Measurements from ENCODE around the gene DERA.
A peak's percentile ranks its signal among the peaks of the same experiment; 100 is the strongest.

The DERA gene

DNA sequence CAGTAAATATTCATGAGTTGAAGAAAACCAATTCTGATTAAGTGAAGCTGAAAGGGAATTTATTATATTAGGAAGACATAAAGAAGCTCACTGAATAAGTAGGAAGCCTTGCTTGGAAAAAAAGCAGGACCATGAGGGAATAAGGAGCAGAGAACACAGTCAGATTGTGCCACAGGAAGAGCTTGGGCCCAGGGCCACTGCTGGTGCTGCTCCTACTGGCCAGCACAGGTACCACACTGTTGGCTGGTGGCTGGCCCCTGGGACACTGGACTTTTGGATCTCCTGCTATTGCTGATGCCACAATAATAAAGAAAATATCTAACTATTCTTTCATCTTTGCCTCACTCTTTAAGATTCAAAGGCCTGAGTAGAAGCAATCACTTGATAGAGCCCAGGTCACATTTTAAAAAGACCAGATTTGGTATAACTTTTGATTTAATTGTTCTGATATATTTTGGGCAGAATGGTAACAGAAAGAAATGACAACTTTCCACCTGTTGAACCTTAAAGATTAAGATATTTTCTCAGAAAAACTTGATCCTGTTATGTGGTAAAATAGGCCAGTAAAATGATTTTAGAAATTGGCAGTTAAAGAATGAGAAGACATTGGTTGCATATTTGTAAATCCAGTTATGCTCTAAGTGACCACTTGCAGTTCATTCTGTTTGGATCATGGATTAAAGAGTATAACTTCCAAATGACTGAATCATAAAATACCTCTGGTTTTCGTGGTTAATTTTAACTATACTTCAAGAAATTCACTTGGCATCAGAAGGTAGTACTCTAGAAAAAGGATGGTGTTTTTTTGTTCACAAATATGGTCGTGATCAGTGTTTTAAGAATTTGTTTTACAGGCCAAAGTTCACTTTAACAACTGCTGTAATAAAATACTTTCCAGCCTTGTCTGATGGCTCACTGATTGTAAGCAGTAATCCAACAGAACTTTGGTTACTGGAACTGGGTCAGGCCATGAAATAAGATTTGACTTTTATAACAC, 68.3 kb downstream of the DERA start:
- Histone ChIP-seq H3K9ac (ENCODE audit: low read depth in 1 of 2, low read length in 2 of 2) (no peak overlapping the region), H3K9me3 (ENCODE audit: control insufficient read depth in 2 of 2, low read length in 2 of 2) (no peaks in the 10 kb centered on the region), H3K36me3 (ENCODE audit: control insufficient read depth in 2 of 2, insufficient read depth in 2 of 2, low read length in 2 of 2) (peaks cover 10 to 16% of the 10 kb centered on the region in 2 donors), H3K4me3 (ENCODE audit: low read length in 2 of 2) (peak overlapping the region in 1 of 2 donors; percentile 22), H3K27me3 (ENCODE audit: control insufficient read depth in 2 of 2, insufficient read depth in 2 of 2, low read length in 2 of 2) (no peaks in the 10 kb centered on the region), H3K27ac (ENCODE audit: low read depth in 2 of 2, low read length in 2 of 2) (peak overlapping the region; percentile 14 to 18), H3K4me1 (ENCODE audit: control insufficient read depth in 2 of 2, insufficient read depth in 2 of 2, low read length in 2 of 2) (peaks cover 0 to 21% of the 10 kb centered on the region in 2 donors)

DNA sequence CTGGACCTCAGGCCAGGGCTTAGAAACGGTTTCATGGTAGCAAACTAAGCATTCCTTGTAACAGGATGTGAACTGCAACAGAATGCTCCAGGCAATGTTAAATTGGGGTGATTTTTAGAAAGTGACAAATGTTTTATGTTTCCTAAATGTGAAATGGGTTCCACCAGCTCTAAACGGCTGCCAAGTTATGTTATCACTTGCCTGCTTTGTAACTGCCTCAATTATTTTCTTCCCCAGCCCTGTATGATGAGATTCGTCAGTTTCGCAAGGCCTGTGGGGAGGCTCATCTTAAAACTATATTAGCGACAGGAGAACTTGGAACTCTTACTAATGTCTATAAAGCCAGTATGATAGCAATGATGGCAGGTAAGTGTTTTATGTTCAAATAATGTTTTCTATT, 70.9 kb downstream of the DERA start:
- Histone ChIP-seq H3K4me1 (ENCODE audit: control insufficient read depth in 2 of 2, insufficient read depth in 2 of 2, low read length in 2 of 2) (peaks cover 0 to 21% of the 10 kb centered on the region in 2 donors), H3K27ac (ENCODE audit: low read depth in 2 of 2, low read length in 2 of 2) (no peak overlapping the region), H3K9me3 (ENCODE audit: control insufficient read depth in 2 of 2, low read length in 2 of 2) (no peaks in the 10 kb centered on the region), H3K27me3 (ENCODE audit: control insufficient read depth in 2 of 2, insufficient read depth in 2 of 2, low read length in 2 of 2) (no peaks in the 10 kb centered on the region), H3K9ac (ENCODE audit: low read depth in 1 of 2, low read length in 2 of 2) (no peak overlapping the region), H3K4me3 (ENCODE audit: low read length in 2 of 2) (no peak overlapping the region), H3K36me3 (ENCODE audit: control insufficient read depth in 2 of 2, insufficient read depth in 2 of 2, low read length in 2 of 2) (peaks cover 10 to 15% of the 10 kb centered on the region in 2 donors)

DNA sequence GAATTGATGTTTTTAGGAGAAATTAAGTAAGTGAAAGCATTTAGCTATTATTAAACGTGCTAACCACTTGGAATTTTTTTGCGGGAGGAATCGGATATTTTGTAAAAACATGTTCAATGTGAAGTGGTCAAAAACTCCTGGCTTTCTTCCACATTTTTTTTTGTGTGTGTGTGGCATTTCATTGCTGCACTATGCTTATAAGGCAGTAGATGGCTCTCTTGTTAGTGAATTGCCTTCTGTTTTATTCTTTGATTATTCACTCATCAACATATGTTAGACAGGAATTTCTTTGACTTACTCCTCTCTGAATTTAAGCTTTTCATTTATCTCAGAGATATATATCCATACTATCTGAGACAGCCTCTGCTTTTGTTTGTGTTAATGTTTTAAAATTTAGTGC, 71.3 kb downstream of the DERA start:
- no peak overlapping the region for H3K9ac ChIP-seq (ENCODE audit: low read depth in 1 of 2, low read length in 2 of 2)
- H3K27ac ChIP-seq (ENCODE audit: low read depth in 2 of 2, low read length in 2 of 2) = no peak overlapping the region
- H3K27me3 ChIP-seq (ENCODE audit: control insufficient read depth in 2 of 2, insufficient read depth in 2 of 2, low read length in 2 of 2) = no peaks in the 10 kb centered on the region
- no peak overlapping the region for H3K4me3 ChIP-seq (ENCODE audit: low read length in 2 of 2)
- H3K36me3 ChIP-seq (ENCODE audit: control insufficient read depth in 2 of 2, insufficient read depth in 2 of 2, low read length in 2 of 2) = peaks cover 10 to 13% of the 10 kb centered on the region in 2 donors
- no peaks in the 10 kb centered on the region for H3K9me3 ChIP-seq (ENCODE audit: control insufficient read depth in 2 of 2, low read length in 2 of 2)
- peaks cover 0 to 21% of the 10 kb centered on the region in 2 donors for H3K4me1 ChIP-seq (ENCODE audit: control insufficient read depth in 2 of 2, insufficient read depth in 2 of 2, low read length in 2 of 2)

DNA sequence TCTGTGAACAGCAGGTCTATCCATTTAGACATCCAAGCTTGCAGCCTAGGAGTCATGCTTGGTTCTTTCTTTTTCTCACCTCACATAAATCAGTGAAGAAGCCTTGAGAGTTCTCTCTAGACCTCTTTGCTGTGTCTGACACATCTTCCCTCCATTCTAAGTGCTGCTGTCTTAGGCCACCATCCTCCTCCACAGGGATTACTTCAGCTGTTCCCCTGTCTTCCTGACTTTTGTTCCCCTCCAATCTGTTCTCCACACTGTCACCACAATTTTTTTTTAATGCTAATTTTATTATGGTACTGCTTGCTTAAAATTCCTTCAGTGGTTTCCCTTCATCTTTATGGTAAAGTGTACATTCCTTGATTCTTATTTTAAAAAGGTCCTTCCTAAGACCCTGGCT, 71.8 kb downstream of the DERA start:
- Histone ChIP-seq H3K4me3 (ENCODE audit: low read length in 2 of 2) (no peak overlapping the region), H3K27me3 (ENCODE audit: control insufficient read depth in 2 of 2, insufficient read depth in 2 of 2, low read length in 2 of 2) (no peaks in the 10 kb centered on the region), H3K27ac (ENCODE audit: low read depth in 2 of 2, low read length in 2 of 2) (no peak overlapping the region), H3K9me3 (ENCODE audit: control insufficient read depth in 2 of 2, low read length in 2 of 2) (no peaks in the 10 kb centered on the region), H3K9ac (ENCODE audit: low read depth in 1 of 2, low read length in 2 of 2) (no peak overlapping the region), H3K4me1 (ENCODE audit: control insufficient read depth in 2 of 2, insufficient read depth in 2 of 2, low read length in 2 of 2) (peaks cover 0 to 20% of the 10 kb centered on the region in 2 donors), H3K36me3 (ENCODE audit: control insufficient read depth in 2 of 2, insufficient read depth in 2 of 2, low read length in 2 of 2) (peaks cover 10 to 18% of the 10 kb centered on the region in 2 donors)

DNA sequence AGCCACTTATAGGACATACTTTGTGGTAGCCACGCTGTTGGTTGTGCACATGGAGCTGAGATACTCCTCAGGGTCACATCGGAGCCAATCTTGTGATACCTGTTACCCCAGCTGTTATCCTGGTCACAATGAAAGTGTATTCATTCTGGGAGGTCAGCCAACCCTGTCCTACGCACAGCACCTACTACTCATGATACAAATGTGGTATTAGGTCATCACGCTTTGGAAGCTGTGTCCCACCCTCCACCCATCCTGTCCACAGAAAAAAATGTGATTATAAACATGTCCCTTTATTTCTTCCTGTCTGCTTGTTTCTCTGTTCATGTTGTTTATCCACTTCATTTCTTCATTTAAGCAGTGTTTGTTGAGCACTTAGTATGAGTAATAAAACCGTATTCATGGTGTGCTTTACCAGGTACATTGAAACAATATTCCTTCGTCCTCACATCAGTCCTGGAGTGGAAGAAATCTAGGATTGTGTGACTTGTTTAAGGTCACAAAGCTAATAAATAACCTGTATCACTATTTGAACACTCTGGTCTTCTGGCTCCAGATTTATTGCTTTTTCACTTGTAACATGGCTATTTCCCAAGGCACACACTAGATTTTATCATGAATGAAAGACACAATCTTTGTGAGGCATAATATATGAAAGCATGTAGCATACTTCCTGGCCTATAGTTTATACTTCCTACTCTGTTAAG, 73.1 kb downstream of the DERA start:
- H3K36me3 ChIP-seq (ENCODE audit: control insufficient read depth in 2 of 2, insufficient read depth in 2 of 2, low read length in 2 of 2) = peaks cover 20 to 27% of the 10 kb centered on the region in 2 donors
- H3K4me3 ChIP-seq (ENCODE audit: low read length in 2 of 2) = no peak overlapping the region
- H3K27ac ChIP-seq (ENCODE audit: low read depth in 2 of 2, low read length in 2 of 2) = no peak overlapping the region
- no peaks in the 10 kb centered on the region for H3K27me3 ChIP-seq (ENCODE audit: control insufficient read depth in 2 of 2, insufficient read depth in 2 of 2, low read length in 2 of 2)
- H3K9ac ChIP-seq (ENCODE audit: low read depth in 1 of 2, low read length in 2 of 2) = no peak overlapping the region
- peaks cover 0 to 8% of the 10 kb centered on the region in 2 donors for H3K4me1 ChIP-seq (ENCODE audit: control insufficient read depth in 2 of 2, insufficient read depth in 2 of 2, low read length in 2 of 2)
- H3K9me3 ChIP-seq (ENCODE audit: control insufficient read depth in 2 of 2, low read length in 2 of 2) = no peaks in the 10 kb centered on the region

DNA sequence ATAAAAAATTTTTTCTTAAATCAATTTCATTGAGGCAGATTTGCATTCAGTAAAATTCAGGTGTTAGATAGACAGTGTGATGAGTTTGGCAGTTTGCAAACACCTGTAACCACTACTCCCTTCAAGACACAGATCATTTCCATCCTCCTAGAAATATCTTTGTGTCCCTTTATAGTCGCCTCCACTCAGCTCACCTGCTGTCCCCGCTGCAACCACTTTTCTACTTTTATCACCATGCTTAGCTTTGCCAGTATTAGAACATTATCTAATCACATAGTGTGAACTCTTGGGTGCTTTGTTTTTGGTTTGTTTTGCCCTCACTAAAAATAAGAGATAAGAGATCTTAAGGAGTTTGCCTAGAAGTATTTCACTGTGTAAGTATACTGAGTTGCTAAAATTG, 73.8 kb downstream of the DERA start:
- Histone ChIP-seq H3K27me3 (ENCODE audit: control insufficient read depth in 2 of 2, insufficient read depth in 2 of 2, low read length in 2 of 2) (no peaks in the 10 kb centered on the region), H3K36me3 (ENCODE audit: control insufficient read depth in 2 of 2, insufficient read depth in 2 of 2, low read length in 2 of 2) (peaks cover 22 to 27% of the 10 kb centered on the region in 2 donors), H3K27ac (ENCODE audit: low read depth in 2 of 2, low read length in 2 of 2) (no peak overlapping the region), H3K4me1 (ENCODE audit: control insufficient read depth in 2 of 2, insufficient read depth in 2 of 2, low read length in 2 of 2) (peaks cover 0 to 3% of the 10 kb centered on the region in 2 donors), H3K9ac (ENCODE audit: low read depth in 1 of 2, low read length in 2 of 2) (no peak overlapping the region), H3K4me3 (ENCODE audit: low read length in 2 of 2) (no peak overlapping the region), H3K9me3 (ENCODE audit: control insufficient read depth in 2 of 2, low read length in 2 of 2) (no peaks in the 10 kb centered on the region)

DNA sequence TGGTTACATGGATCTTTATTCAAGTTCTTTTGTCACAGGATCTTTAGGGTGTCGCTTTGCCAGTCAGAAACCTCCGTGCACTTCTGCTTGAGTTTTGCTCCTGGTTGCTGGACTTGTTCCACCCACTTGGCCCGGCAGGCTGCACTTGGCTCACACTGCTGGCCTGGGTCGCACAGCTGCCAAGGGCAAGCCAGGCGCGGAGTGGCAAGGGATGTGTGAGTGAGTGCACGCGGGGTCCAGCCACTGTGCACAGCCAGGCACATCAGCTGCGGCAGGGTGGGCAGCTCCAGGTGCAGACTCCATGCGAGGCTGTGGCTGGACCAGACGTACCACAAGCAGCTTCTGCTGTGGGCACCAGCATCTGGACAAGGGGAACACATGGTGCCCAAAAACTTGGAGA, 76.6 kb downstream of the DERA start:
- Histone ChIP-seq H3K36me3 (ENCODE audit: control insufficient read depth in 2 of 2, insufficient read depth in 2 of 2, low read length in 2 of 2) (peaks cover 23 to 27% of the 10 kb centered on the region in 2 donors), H3K4me1 (ENCODE audit: control insufficient read depth in 2 of 2, insufficient read depth in 2 of 2, low read length in 2 of 2) (no peaks in the 10 kb centered on the region), H3K4me3 (ENCODE audit: low read length in 2 of 2) (no peak overlapping the region), H3K9me3 (ENCODE audit: control insufficient read depth in 2 of 2, low read length in 2 of 2) (no peaks in the 10 kb centered on the region), H3K27ac (ENCODE audit: low read depth in 2 of 2, low read length in 2 of 2) (no peak overlapping the region), H3K27me3 (ENCODE audit: control insufficient read depth in 2 of 2, insufficient read depth in 2 of 2, low read length in 2 of 2) (no peaks in the 10 kb centered on the region), H3K9ac (ENCODE audit: low read depth in 1 of 2, low read length in 2 of 2) (no peak overlapping the region)

DNA sequence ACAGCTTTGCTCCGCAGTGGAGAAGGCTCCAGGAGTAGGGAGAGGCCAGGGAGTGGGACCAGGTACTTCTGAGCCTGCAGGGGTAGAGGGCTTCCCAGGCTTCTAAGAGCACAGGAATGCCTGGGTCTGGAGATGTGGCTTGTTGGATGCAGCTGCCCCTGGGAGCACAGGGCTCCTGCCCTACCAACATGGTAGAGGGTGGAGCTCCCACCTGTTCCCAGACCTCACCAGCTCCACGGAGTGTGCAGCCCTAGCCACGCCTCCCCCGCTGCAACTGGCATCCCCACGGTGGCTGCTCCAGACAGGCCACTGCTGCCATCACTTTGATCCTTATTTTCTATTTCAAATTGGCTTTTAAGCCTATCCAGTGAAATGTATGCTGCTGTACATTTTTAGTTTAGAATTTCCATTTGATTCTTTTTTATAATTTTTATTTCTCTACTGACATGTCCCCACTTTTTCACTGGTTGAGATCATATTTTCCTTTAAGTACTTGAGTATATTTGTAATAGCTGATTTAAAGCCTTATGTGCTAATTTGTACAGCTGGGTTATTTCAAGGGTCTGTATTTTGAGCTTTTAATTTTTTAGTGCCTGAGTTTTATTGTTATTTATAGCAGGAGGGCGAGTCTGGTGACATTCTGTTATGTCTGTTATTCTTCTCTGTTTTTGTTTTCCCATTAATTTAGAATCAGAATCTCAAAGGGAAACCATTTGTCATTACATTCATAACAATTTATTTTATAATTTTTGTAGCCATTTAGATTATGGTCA, 78.0 kb downstream of the DERA start:
- Histone ChIP-seq H3K4me1 (ENCODE audit: control insufficient read depth in 2 of 2, insufficient read depth in 2 of 2, low read length in 2 of 2) (no peaks in the 10 kb centered on the region), H3K27ac (ENCODE audit: low read depth in 2 of 2, low read length in 2 of 2) (no peak overlapping the region), H3K27me3 (ENCODE audit: control insufficient read depth in 2 of 2, insufficient read depth in 2 of 2, low read length in 2 of 2) (no peaks in the 10 kb centered on the region), H3K9me3 (ENCODE audit: control insufficient read depth in 2 of 2, low read length in 2 of 2) (no peaks in the 10 kb centered on the region), H3K36me3 (ENCODE audit: control insufficient read depth in 2 of 2, insufficient read depth in 2 of 2, low read length in 2 of 2) (peaks cover 17% of the 10 kb centered on the region in 2 donors), H3K4me3 (ENCODE audit: low read length in 2 of 2) (no peak overlapping the region), H3K9ac (ENCODE audit: low read depth in 1 of 2, low read length in 2 of 2) (no peak overlapping the region)

DNA sequence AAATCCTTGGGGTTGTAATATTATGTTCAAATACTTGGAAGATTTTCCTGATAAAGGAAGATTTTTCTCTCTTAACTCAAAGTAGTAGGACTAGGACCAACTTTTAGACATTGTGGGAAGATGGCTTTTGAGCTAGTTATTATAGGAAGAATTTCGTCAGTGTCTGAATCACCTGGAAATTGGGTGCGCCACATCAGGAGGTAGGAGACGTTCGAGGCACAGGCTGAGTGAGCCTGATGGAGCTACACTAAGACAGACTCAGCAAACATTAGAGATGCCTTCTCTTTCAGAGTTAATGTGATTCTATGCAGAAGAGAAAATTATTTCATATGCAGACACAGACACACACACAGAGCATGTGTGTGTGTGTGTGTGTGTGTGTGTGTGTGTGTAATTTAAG, 84.7 kb downstream of the DERA start:
- Histone ChIP-seq H3K4me1 (ENCODE audit: control insufficient read depth in 2 of 2, insufficient read depth in 2 of 2, low read length in 2 of 2) (peaks cover 2 to 13% of the 10 kb centered on the region in 2 donors), H3K36me3 (ENCODE audit: control insufficient read depth in 2 of 2, insufficient read depth in 2 of 2, low read length in 2 of 2) (peaks cover 0 to 4% of the 10 kb centered on the region in 2 donors), H3K9me3 (ENCODE audit: control insufficient read depth in 2 of 2, low read length in 2 of 2) (no peaks in the 10 kb centered on the region), H3K4me3 (ENCODE audit: low read length in 2 of 2) (no peak overlapping the region), H3K9ac (ENCODE audit: low read depth in 1 of 2, low read length in 2 of 2) (no peak overlapping the region), H3K27me3 (ENCODE audit: control insufficient read depth in 2 of 2, insufficient read depth in 2 of 2, low read length in 2 of 2) (no peaks in the 10 kb centered on the region), H3K27ac (ENCODE audit: low read depth in 2 of 2, low read length in 2 of 2) (no peak overlapping the region)
